Adipocyte (in vitro differentiated cells): ENCODE results near the gene TSPYL6.
A peak's percentile ranks its signal among the peaks of the same experiment; 100 is the strongest.

Experiments used
- DNase-seq: peaks from one replicate; pipeline ENCODE4 v3.0.0-alpha.2; 2015; ENCODE audit warnings: low read depth
- H3K27me3 ChIP-seq: replicated peaks from 2 replicates; pipeline ENCODE4 v1.7.0; 2013; ENCODE audit warnings: mild to moderate bottlenecking, low read length, moderate library complexity; ENCODE audit not compliant: control insufficient read depth, insufficient read depth
- H3K36me3 ChIP-seq: 2 replicates; pipeline ENCODE4 v1.7.0; 2013; ENCODE audit warnings: low read length, mild to moderate bottlenecking, moderate library complexity; ENCODE audit not compliant: control insufficient read depth, insufficient read depth, severe bottlenecking
- H3K4me1 ChIP-seq: 2 replicates; pipeline ENCODE4 v1.7.0; 2013; ENCODE audit warnings: mild to moderate bottlenecking, low read length, moderate library complexity; ENCODE audit not compliant: control insufficient read depth, insufficient read depth
- H3K4me3 ChIP-seq: 2 replicates; pipeline ENCODE4 v1.7.0; 2013; ENCODE audit warnings: mild to moderate bottlenecking, low read length, moderate library complexity
- H3K9ac ChIP-seq: 2 replicates; pipeline ENCODE4 v1.7.0; 2013; ENCODE audit warnings: mild to moderate bottlenecking, low read length, moderate library complexity
- H3K9me3 ChIP-seq: 2 replicates; pipeline ENCODE4 v1.7.0; 2013; ENCODE audit warnings: mild to moderate bottlenecking, low read length, moderate library complexity; ENCODE audit not compliant: control insufficient read depth

TSPYL6 gene

GRCh38 chr2:54255230-54256090, 569 bp downstream of the TSPYL6 start:
- H3K27me3 ChIP-seq = no peaks in the 10 kb centered on the region
- no peak for DNase-seq
- no peaks in the 10 kb centered on the region for H3K36me3 ChIP-seq
- no peaks in the 10 kb centered on the region for H3K4me1 ChIP-seq
- H3K9me3 ChIP-seq = no peaks in the 10 kb centered on the region
- H3K4me3 ChIP-seq = no peak overlapping the region
- no peak overlapping the region for H3K9ac ChIP-seq

GRCh38 chr2:54254180-54254579, 1.8 kb downstream of the TSPYL6 start:
- no peak for DNase-seq
- Histone ChIP-seq H3K27me3 (no peaks in the 10 kb centered on the region), H3K36me3 (no peaks in the 10 kb centered on the region), H3K9ac (no peak overlapping the region), H3K4me1 (no peaks in the 10 kb centered on the region), H3K4me3 (no peak overlapping the region), H3K9me3 (no peaks in the 10 kb centered on the region)

GRCh38 chr2:54249629-54250028, 6.4 kb downstream of the TSPYL6 start:
- Histone ChIP-seq H3K36me3 (no peaks in the 10 kb centered on the region), H3K4me1 (no peaks in the 10 kb centered on the region), H3K9me3 (no peaks in the 10 kb centered on the region), H3K9ac (no peak overlapping the region), H3K27me3 (no peaks in the 10 kb centered on the region), H3K4me3 (no peak overlapping the region)
- no peak for DNase-seq

GRCh38 chr2:54247115-54247514, 8.9 kb downstream of the TSPYL6 start:
- Histone ChIP-seq H3K4me1 (no peaks in the 10 kb centered on the region), H3K4me3 (no peak overlapping the region), H3K9me3 (no peaks in the 10 kb centered on the region), H3K9ac (no peak overlapping the region), H3K36me3 (no peaks in the 10 kb centered on the region), H3K27me3 (no peaks in the 10 kb centered on the region)
- no peak for DNase-seq

- peak overlapping the region; percentile 74 for H3K9ac ChIP-seq
- DNase-seq = peak; percentile 61
- peak overlapping the region; percentile 64 for H3K4me3 ChIP-seq
- H3K36me3 ChIP-seq = peaks cover 4% of the 10 kb centered on the region
- no peaks in the 10 kb centered on the region for H3K27me3 ChIP-seq
- peaks cover 10% of the 10 kb centered on the region for H3K9me3 ChIP-seq
- peaks cover 33% of the 10 kb centered on the region for H3K4me1 ChIP-seq
Measured at GRCh38 chr2:54240515-54241469, 15.2 kb downstream of the TSPYL6 start.

GRCh38 chr2:54239427-54239826, 16.6 kb downstream of the TSPYL6 start:
- peaks cover 37% of the 10 kb centered on the region for H3K4me1 ChIP-seq
- peaks cover 4% of the 10 kb centered on the region for H3K36me3 ChIP-seq
- peaks cover 10% of the 10 kb centered on the region for H3K9me3 ChIP-seq
- DNase-seq = peak; percentile 50
- no peak overlapping the region for H3K9ac ChIP-seq
- H3K27me3 ChIP-seq = no peaks in the 10 kb centered on the region
- H3K4me3 ChIP-seq = peak overlapping the region; percentile 64

GRCh38 chr2:54237428-54237827, 18.6 kb downstream of the TSPYL6 start:
- H3K4me3 ChIP-seq = no peak overlapping the region
- peaks cover 40% of the 10 kb centered on the region for H3K4me1 ChIP-seq
- H3K9me3 ChIP-seq = peaks cover 10% of the 10 kb centered on the region
- no peak for DNase-seq
- peaks cover 4% of the 10 kb centered on the region for H3K36me3 ChIP-seq
- no peaks in the 10 kb centered on the region for H3K27me3 ChIP-seq
- H3K9ac ChIP-seq = no peak overlapping the region

- Histone ChIP-seq H3K4me1 (peaks cover 21% of the 10 kb centered on the region), H3K27me3 (no peaks in the 10 kb centered on the region), H3K9me3 (peaks cover 10% of the 10 kb centered on the region), H3K4me3 (no peak overlapping the region), H3K9ac (peak overlapping the region; percentile 22), H3K36me3 (peaks cover 4% of the 10 kb centered on the region)
- no peak for DNase-seq
Measured at GRCh38 chr2:54233832-54234649, 22.0 kb downstream of the TSPYL6 start.

GRCh38 chr2:54228945-54229344, 27.1 kb downstream of the TSPYL6 start:
- no peaks in the 10 kb centered on the region for H3K36me3 ChIP-seq
- DNase-seq = peak; percentile 20
- H3K4me1 ChIP-seq = peaks cover 49% of the 10 kb centered on the region
- H3K27me3 ChIP-seq = no peaks in the 10 kb centered on the region
- H3K9ac ChIP-seq = peak overlapping the region; percentile 82
- H3K4me3 ChIP-seq = peak overlapping the region; percentile 9
- H3K9me3 ChIP-seq = no peaks in the 10 kb centered on the region

GRCh38 chr2:54227798-54228197, 28.2 kb downstream of the TSPYL6 start:
- Histone ChIP-seq H3K9ac (peak overlapping the region; percentile 82), H3K27me3 (no peaks in the 10 kb centered on the region), H3K4me1 (peaks cover 49% of the 10 kb centered on the region), H3K36me3 (no peaks in the 10 kb centered on the region), H3K9me3 (no peaks in the 10 kb centered on the region), H3K4me3 (no peak overlapping the region)
- no peak for DNase-seq
